Thoracic aorta (tissue), 2 donors: ENCODE results near the gene KRT79. TPM values are rescaled to one million over a fixed set of nuclear protein-coding genes. Genes with fewer than 3 reads are reported as not detected.

Experiments used
- ATAC-seq: fragments of 150-250 bp; one replicate; pipeline ENCODE4 v1.8.0; 2017; ENCODE audit warnings: low read depth; ENCODE audit not compliant: insufficient number of reproducible peaks, low FRiP score
- DNase-seq: peaks from one replicate; pipeline ENCODE4 v3.0.0-alpha.2; 2020; ENCODE audit warnings: low spot score
- H3K27ac ChIP-seq, 2 donors: fragments of 200-600 bp; sonication (generic); 1 replicate in 1 of 2; 2 replicates in 1 of 2; pipeline ENCODE4 v1.5.1; 2016; ENCODE audit warnings: mild to moderate bottlenecking in 2 of 2, moderate library complexity in 2 of 2
- H3K27me3 ChIP-seq: fragments of 200-600 bp; sonication (generic); replicated peaks from 2 replicates; pipeline ENCODE4 v1.6.0; 2016; ENCODE audit warnings: mild to moderate bottlenecking; ENCODE audit not compliant: insufficient read depth
- H3K36me3 ChIP-seq: fragments of 200-600 bp; sonication (generic); one replicate; pipeline ENCODE4 v1.5.1; 2016
- H3K4me1 ChIP-seq, 2 donors: fragments of 200-600 bp; sonication (generic); 1 replicate in 1 of 2; 2 replicates in 1 of 2; pipeline versions ENCODE4 v1.5.1 to v1.6.0; 2016; ENCODE audit warnings: low read depth in 2 of 2, mild to moderate bottlenecking in 1 of 2; ENCODE audit not compliant: control insufficient read depth in 1 of 2
- H3K4me3 ChIP-seq: fragments of 200-600 bp; sonication (generic); 2 replicates; pipeline ENCODE4 v1.5.1; 2016; ENCODE audit warnings: mild to moderate bottlenecking
- H3K9me3 ChIP-seq: fragments of 200-600 bp; sonication (generic); 2 replicates; pipeline ENCODE4 v1.5.1; 2016
- CTCF ChIP-seq: fragments of 200-600 bp; sonication (generic); IDR thresholded peaks from one replicate; pipeline ENCODE4 v1.5.1; 2019; ENCODE audit warnings: antibody characterized with exemption
- total RNA-seq, 2 donors: library from RNA; depleted of rRNA; stranded (reverse); fragments of >200 nt; gene quantifications; one replicate each; pipeline versions ENCODE4 v1.1.0 to v1.2.3, GENCODE V29; 2016

Gene KRT79
- total RNA-seq, 2 donors from 2014 or later = not detected

- DNase-seq (no peak), ATAC-seq (no peak)
- no peaks in the 10 kb centered on the region for H3K36me3 ChIP-seq
- TF ChIP-seq CTCF = no peak
- no peak overlapping the region for H3K4me3 ChIP-seq
- H3K4me1 ChIP-seq = no peaks in the 10 kb centered on the region
- H3K27ac ChIP-seq = no peak overlapping the region
- no peaks in the 10 kb centered on the region for H3K9me3 ChIP-seq
- no peaks in the 10 kb centered on the region for H3K27me3 ChIP-seq
Observed at GRCh38 chr12:52784909-52785308, 49.2 kb downstream of the KRT79 start.

GRCh38 chr12:52783563-52784316, 50.4 kb downstream of the KRT79 start:
- no peak overlapping the region for H3K4me3 ChIP-seq
- ATAC-seq = no peak

GRCh38 chr12:52782502-52782901, 51.6 kb downstream of the KRT79 start:
- Histone ChIP-seq H3K9me3 (no peaks in the 10 kb centered on the region), H3K4me1 (no peaks in the 10 kb centered on the region), H3K27ac (no peak overlapping the region), H3K36me3 (no peaks in the 10 kb centered on the region), H3K4me3 (no peak overlapping the region), H3K27me3 (no peaks in the 10 kb centered on the region)
- TF ChIP-seq CTCF = no peak
- ATAC-seq (no peak), DNase-seq (no peak)

More at GRCh38 chr12:52783563-52784316, 50.4 kb downstream of the KRT79 start:
- Histone ChIP-seq H3K9me3 (no peaks in the 10 kb centered on the region), H3K27ac (no peak overlapping the region), H3K36me3 (no peaks in the 10 kb centered on the region), H3K4me1 (no peaks in the 10 kb centered on the region), H3K27me3 (no peaks in the 10 kb centered on the region)
- TF ChIP-seq CTCF = no peak
- no peak for DNase-seq

GRCh38 chr12:52781399-52782082, 52.6 kb downstream of the KRT79 start:
- Histone ChIP-seq H3K27ac (no peak overlapping the region), H3K9me3 (no peaks in the 10 kb centered on the region), H3K27me3 (no peaks in the 10 kb centered on the region), H3K4me3 (no peak overlapping the region), H3K4me1 (no peaks in the 10 kb centered on the region), H3K36me3 (no peaks in the 10 kb centered on the region)
- no peak for TF ChIP-seq CTCF
- DNase-seq = no peak
- ATAC-seq = no peak

- DNase-seq (no peak), ATAC-seq (no peak)
- H3K4me1 ChIP-seq = no peaks in the 10 kb centered on the region
- H3K4me3 ChIP-seq = no peak overlapping the region
- no peaks in the 10 kb centered on the region for H3K36me3 ChIP-seq
- TF ChIP-seq CTCF = no peak
- no peaks in the 10 kb centered on the region for H3K27me3 ChIP-seq
- no peaks in the 10 kb centered on the region for H3K9me3 ChIP-seq
- no peak overlapping the region for H3K27ac ChIP-seq
Observed at GRCh38 chr12:52779914-52780313, 54.2 kb downstream of the KRT79 start.
